Caki2 (cell line): ENCODE results near the gene CRISP1. TPM values are rescaled to one million over a fixed set of nuclear protein-coding genes. Genes with fewer than 3 reads are reported as not detected.
"Not testable (repeated sequence)": the region's sequence is repeated elsewhere in the genome, so short reads cannot be mapped to it uniquely, and the experiment has no call there.

Experiments
- DNase-seq: peaks from one replicate; pipeline ENCODE4 v3.0.0-alpha.2; 2015; ENCODE audit warnings: low read depth
- in situ Hi-C: cut with HindIII; loops from 2 replicates; pipeline ENCODE4 v1.10.0; 2016; ENCODE audit warnings: low sequenced_read_pairs, low pct_unique_long_range_greater_than_20kb, mixed read lengths
- total RNA-seq: library from RNA; depleted of rRNA; stranded (reverse); fragments of >200 nt; shearing (Covaris generic); gene quantifications from 2 replicates; pipeline ENCODE4 v1.2.3, GENCODE V29; 2014; ENCODE audit warnings: low replicate concordance

The CRISP1 gene
- total RNA-seq, 1 experiment from 2014 or later = not detected

- peak; percentile 35 for DNase-seq
- in situ Hi-C loops = no loop called here
Observed at GRCh38 chr6:49849213-49849907, 17.0 kb downstream of the CRISP1 start.

GRCh38 chr6:49847673-49848072 is 18.7 kb downstream of the CRISP1 start:
- no peak for DNase-seq
- in situ Hi-C loops = no loop called here

- in situ Hi-C loops = no loop called here
- DNase-seq = no peak
Observed at GRCh38 chr6:49847014-49847413, 19.3 kb downstream of the CRISP1 start.

- no peak for DNase-seq
- in situ Hi-C loops = no loop called here
Observed at GRCh38 chr6:49841424-49841823, 24.9 kb downstream of the CRISP1 start.

GRCh38 chr6:49839957-49840356 is 26.4 kb downstream of the CRISP1 start:
- in situ Hi-C loops = no loop called here
- no peak for DNase-seq

- in situ Hi-C loops = no loop called here
- no peak for DNase-seq
Observed at GRCh38 chr6:49839162-49839561, 27.2 kb downstream of the CRISP1 start.

GRCh38 chr6:49835140-49835539 is 31.2 kb downstream of the CRISP1 start:
- in situ Hi-C loops = no loop called here
- no peak for DNase-seq

GRCh38 chr6:49833386-49833785 is 32.9 kb downstream of the CRISP1 start:
- in situ Hi-C loops = no loop called here

GRCh38 chr6:49826743-49827406 is 39.5 kb downstream of the CRISP1 start:
- DNase-seq = no peak
- in situ Hi-C loops = no loop called here

More at GRCh38 chr6:49833386-49833785, 32.9 kb downstream of the CRISP1 start:
- DNase-seq = no peak

- in situ Hi-C loops = no loop called here
Observed at GRCh38 chr6:49815166-49815565, 51.2 kb downstream of the CRISP1 start.

GRCh38 chr6:49813248-49813647 is 53.1 kb downstream of the CRISP1 start:
- DNase-seq = no peak
- in situ Hi-C loops = no loop called here

More at GRCh38 chr6:49815166-49815565, 51.2 kb downstream of the CRISP1 start:
- DNase-seq = no peak

GRCh38 chr6:49806145-49806544 is 60.2 kb downstream of the CRISP1 start:
- in situ Hi-C loops = no loop called here
- no peak for DNase-seq

GRCh38 chr6:49805246-49805645 is 61.1 kb downstream of the CRISP1 start:
- no peak for DNase-seq
- in situ Hi-C loops = no loop called here

GRCh38 chr6:49801525-49801924 is 64.8 kb downstream of the CRISP1 start:
- no peak for DNase-seq
- in situ Hi-C loops = no loop called here

GRCh38 chr6:49799090-49799489 is 67.2 kb downstream of the CRISP1 start:
- DNase-seq = no peak
- in situ Hi-C loops = no loop called here

GRCh38 chr6:49796842-49797455 is 69.4 kb downstream of the CRISP1 start:
- in situ Hi-C loops, DNase-seq: not testable (repeated sequence)

GRCh38 chr6:49790341-49790740 is 76.0 kb downstream of the CRISP1 start:
- DNase-seq = no peak
- in situ Hi-C loops = no loop called here

- peak; percentile 11 for DNase-seq
- in situ Hi-C loops = no loop called here
Observed at GRCh38 chr6:49787176-49787575, 79.2 kb downstream of the CRISP1 start, which contains the start of gene PGK2. PGK2 (minus strand) TSS chr6:49787285; CDS start chr6:49787187, 98 bp downstream.

GRCh38 chr6:49784272-49784671 is 82.1 kb downstream of the CRISP1 start:
- DNase-seq = no peak
- in situ Hi-C loops = no loop called here
